ENCODE data around the gene PAK1.
"Not testable (repeated sequence)": the region's sequence is repeated elsewhere in the genome, so short reads cannot be mapped to it uniquely, and the experiment has no call there.

The PAK1 gene

GRCh38 chr11:77301510-77301909 is 172.4 kb downstream of the PAK1 start, which contains the start of gene GDPD4:
TSS of gene GDPD4 (minus strand) at chr11:77301686. CDS start at chr11:77285137, 16,549 bp downstream.
- TF ChIP-seq CTCF (IDR thresholded peaks at IDR 0.05; ENCODE audit: control insufficient read depth, extremely low read depth, insufficient read depth) = no peak
- DNase-seq (ENCODE audit: low read depth) = no peak
- no peak within 1 kb of the TSS for H3K4me3 ChIP-seq (ENCODE audit: low read depth, low read length)

- no peak overlapping the region for H3K4me3 ChIP-seq (ENCODE audit: low read depth, low read length)
- no peak for TF ChIP-seq CTCF (IDR thresholded peaks at IDR 0.05; ENCODE audit: control insufficient read depth, extremely low read depth, insufficient read depth)
- DNase-seq (ENCODE audit: low read depth) = no peak
Measured at GRCh38 chr11:77300695-77301094, 173.2 kb downstream of the PAK1 start.

- not testable (repeated sequence) for DNase-seq (ENCODE audit: low read depth)
Measured at GRCh38 chr11:77300028-77300427, 173.9 kb downstream of the PAK1 start.

GRCh38 chr11:77299528-77299993 is 174.3 kb downstream of the PAK1 start:
- H3K4me3 ChIP-seq (ENCODE audit: low read depth, low read length) = no peak overlapping the region
- DNase-seq (ENCODE audit: low read depth) = peak; percentile 44
- TF ChIP-seq CTCF (IDR thresholded peaks at IDR 0.05; ENCODE audit: control insufficient read depth, extremely low read depth, insufficient read depth) = no peak

More at GRCh38 chr11:77300028-77300427, 173.9 kb downstream of the PAK1 start:
- not testable (repeated sequence) for H3K4me3 ChIP-seq (ENCODE audit: low read depth, low read length)

- no peak for TF ChIP-seq CTCF (IDR thresholded peaks at IDR 0.05; ENCODE audit: control insufficient read depth, extremely low read depth, insufficient read depth)
- DNase-seq (ENCODE audit: low read depth) = no peak
- H3K4me3 ChIP-seq (ENCODE audit: low read depth, low read length) = no peak overlapping the region
Measured at GRCh38 chr11:77294040-77294439, 179.9 kb downstream of the PAK1 start.

GRCh38 chr11:77289737-77290136 is 184.2 kb downstream of the PAK1 start:
- DNase-seq (ENCODE audit: low read depth) = no peak
- TF ChIP-seq CTCF (IDR thresholded peaks at IDR 0.05; ENCODE audit: control insufficient read depth, extremely low read depth, insufficient read depth) = no peak
- no peak overlapping the region for H3K4me3 ChIP-seq (ENCODE audit: low read depth, low read length)

GRCh38 chr11:77287615-77288273 is 186.2 kb downstream of the PAK1 start:
- no peak for TF ChIP-seq CTCF (IDR thresholded peaks at IDR 0.05; ENCODE audit: control insufficient read depth, extremely low read depth, insufficient read depth)
- no peak overlapping the region for H3K4me3 ChIP-seq (ENCODE audit: low read depth, low read length)
- DNase-seq (ENCODE audit: low read depth) = no peak
